ENCODE data around the gene VARS1.
A peak's percentile ranks its signal among the peaks of the same experiment; 100 is the strongest.

VARS1 gene

DNA sequence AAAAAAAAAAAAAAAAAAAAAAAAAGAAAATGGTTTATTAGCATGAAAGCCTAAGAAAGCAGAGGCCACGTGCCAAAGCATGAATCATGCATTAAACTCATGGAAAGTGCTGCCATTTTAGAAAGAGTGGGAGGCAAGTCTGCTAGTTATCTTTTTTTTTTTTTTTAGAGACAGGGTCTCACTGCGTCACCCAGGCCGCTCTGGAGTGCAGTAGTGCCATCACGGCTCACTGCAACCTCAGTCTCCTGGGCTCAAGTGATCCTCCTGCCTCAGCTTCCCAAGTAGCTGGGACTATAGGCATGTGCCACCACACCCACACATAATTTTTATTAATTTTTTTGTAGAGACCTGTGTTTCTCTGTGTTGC lies 23.6 kb downstream of the VARS1 start:
- no peak for DNase-seq
- no peak for ATAC-seq

DNA sequence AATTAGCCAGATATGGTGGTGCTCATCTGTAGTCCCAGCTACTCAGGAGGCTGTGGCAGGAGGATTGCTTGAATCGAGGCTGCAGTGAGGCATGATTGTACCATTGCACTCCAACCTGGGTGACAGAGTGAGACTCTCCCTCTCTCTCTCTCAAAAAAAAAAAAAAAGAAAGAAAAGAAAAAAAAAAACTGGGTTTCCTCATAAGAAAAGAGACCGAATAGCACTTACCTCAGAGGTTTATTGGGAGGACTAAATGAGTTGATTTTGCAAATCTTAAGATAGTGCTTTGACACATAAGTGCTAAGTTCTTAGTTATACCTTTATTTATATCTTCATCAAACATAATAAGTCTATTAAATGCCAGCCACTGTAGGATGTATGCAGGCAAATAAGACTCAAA lies 24.7 kb downstream of the VARS1 start:
- DNase-seq (no peak), ATAC-seq (no peak)

DNA sequence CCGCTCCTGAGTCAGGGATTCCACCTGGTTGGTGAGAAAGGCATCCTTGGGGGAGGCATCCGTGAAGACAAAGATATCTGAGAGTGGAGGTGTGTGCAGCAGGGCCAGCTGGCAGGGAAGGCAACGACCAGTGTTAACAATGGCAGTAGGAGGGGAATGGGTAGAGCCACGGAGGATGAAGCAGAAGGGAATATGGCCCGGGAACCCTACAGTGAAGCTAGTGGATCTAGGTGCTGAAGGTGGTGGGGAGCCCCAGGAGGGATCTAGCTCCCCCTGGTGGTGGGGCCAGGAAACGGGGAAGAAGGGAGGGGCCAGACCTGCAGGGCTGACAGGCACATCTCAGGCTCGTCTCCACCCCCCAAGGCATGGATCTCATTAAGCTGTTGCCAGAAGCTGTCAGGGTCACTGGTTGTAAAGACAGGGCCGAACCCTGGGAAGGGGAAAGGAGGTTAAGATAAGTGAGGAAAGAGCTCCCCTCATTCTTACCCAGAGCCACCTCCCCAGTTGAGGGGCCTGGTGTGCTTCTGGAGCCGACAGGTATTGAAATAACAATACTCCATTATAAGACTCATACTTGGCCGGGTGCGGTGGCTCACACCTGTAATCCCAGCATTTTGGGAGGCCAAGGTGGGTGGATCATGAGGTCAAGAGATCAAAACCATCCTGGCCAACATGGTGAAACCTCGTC lies 25.7 kb downstream of the VARS1 start:
- DNase-seq (peak; percentile 87), ATAC-seq (peak; percentile 74)

- no peak for DNase-seq
- no peak for ATAC-seq
Measured at GRCh38 chr6:31768363-31769257, 26.9 kb downstream of the VARS1 start.

DNA sequence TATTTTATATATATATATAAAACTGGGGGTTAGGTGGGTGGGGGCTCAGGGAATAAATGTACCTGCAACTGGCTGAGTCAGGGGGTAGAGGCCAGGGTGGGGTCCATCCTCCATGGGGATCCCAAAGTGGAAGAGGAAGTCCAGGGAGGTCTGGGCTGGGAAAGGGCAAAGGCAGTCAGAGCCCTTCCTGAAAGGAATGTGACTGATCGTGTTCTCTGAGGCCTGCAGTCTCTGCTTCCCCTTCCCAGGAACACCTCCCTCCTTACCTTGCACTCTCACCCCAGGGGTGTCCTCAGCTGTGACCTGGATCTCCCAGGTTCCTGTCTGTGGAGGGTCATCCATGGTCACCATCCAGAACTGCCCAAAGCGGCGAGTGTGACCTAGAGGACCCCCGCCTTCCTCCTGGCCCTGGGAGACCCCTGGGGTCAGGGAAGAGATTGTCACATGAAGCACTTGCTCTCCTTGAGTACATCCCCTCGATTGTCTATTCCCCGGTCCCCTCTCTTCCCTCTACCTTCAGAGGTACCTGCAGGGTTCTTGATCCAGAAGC lies 28.4 kb downstream of the VARS1 start:
- DNase-seq (no peak), ATAC-seq (no peak)

GRCh38 chr6:31765910-31766794 lies 29.4 kb downstream of the VARS1 start:
- no peak for DNase-seq
- peak; percentile 1 for ATAC-seq

- ATAC-seq (peak; percentile 32), DNase-seq (no peak)
Measured at GRCh38 chr6:31765559-31765909, 30.0 kb downstream of the VARS1 start.

GRCh38 chr6:31764198-31764597 lies 31.4 kb downstream of the VARS1 start:
- ATAC-seq (no peak), DNase-seq (no peak)

- no peak for ATAC-seq
Measured at GRCh38 chr6:31763619-31763940, 32.0 kb downstream of the VARS1 start.

DNA sequence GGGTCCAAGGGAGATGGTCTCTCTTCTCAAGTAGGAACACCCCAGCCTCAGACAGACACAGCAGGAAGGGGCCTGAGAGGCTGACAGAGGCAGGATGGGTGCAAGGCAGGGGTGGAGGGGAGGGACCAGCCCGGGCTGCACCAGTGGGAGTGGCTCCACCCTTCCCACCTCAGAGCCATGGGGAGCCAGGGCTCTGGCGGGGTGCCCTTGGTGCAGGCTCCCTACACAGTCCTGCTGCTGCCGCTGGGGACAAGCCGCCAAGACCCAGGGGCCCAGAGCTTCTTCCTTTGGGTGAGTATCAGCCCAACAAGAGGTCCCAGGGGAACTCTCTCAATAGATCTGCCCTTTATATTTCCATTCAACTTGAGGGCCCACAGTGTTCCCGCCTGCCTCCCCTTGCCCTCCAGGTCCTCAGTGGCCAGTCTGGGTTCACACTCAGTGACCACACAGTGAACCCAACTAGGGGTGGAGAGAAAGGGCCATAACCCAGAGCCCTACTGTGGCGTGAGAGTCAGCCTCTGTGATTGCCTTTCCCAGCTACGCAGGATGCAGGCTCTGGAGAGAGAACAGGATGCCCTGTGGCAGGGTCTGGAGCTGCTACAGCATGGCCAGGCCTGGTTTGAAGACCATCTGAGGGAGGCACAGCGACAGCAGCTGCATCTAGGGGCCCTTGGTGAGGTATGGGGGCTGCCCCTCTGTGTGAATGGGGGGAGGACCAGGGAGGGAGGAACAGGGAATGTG lies 32.5 kb downstream of the VARS1 start:
- no peak for ATAC-seq
- DNase-seq: no peak

More at GRCh38 chr6:31763619-31763940, 32.0 kb downstream of the VARS1 start:
- no peak for DNase-seq

DNA sequence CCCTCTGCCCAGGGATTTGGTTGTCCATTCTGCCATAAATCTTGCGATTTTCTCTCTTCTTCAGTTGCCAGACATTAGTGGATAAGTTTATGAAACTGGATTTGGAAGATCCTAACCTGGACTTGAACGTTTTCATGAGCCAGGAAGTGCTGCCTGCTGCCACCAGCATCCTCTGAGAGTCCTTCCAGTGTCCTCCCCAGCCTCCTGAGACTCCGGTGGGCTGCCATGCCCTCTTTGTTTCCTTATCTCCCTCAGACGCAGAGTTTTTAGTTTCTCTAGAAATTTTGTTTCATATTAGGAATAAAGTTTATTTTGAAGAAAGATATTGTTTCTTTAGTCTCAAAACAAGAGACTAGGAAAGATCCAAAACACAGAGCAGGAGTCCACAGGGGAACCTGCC lies 33.2 kb downstream of the VARS1 start, which contains the start of gene SAPCD1:
Gene SAPCD1 (plus strand): TSS at position 301 of the 400 bp plus-strand sequence. CDS start 399 bp downstream, outside the sequence.
- ATAC-seq (no peak), DNase-seq (no peak)

DNA sequence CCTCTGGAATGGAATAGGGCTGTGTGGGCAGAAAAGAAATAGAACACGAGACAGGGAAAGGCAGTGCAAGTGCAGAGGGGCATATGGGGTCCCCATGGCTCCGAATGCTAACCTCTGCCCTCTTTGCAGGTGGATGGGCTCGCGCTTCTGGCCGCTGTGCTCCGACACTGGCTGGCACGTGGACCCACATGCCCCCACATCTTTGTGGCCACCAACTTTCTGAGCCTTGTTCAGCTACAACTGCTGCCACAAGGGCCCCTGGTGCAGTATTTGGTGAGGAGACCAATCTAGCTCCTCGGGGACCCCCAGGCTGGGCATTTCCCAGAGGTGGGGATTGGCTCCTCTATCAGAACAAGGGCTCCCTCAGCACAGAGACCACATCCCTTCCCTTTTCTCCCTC lies 34.2 kb downstream of the VARS1 start:
- no peak for ATAC-seq

DNA sequence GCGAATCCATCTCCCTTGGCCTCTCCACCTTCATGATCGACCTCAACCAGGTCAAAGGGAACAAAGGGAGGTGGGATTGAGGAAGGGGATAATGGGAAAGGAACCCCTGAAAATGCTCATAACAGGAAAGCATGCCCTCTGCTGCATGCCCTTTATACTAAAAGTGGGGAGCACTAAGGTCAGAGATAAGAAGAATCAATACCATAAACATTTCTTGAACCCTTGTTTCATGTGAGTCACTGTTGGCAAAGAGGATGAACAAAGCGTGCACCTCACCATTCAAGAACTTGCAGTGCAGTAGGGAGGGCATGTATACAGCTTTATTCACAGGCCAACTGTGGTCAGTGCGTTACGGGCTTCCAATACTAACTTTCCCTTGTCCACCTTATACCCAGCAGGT lies 34.8 kb downstream of the VARS1 start:
- ATAC-seq: no peak
- no peak for DNase-seq

More for the DNA sequence above, 34.2 kb downstream of the VARS1 start:
- DNase-seq: no peak

DNA sequence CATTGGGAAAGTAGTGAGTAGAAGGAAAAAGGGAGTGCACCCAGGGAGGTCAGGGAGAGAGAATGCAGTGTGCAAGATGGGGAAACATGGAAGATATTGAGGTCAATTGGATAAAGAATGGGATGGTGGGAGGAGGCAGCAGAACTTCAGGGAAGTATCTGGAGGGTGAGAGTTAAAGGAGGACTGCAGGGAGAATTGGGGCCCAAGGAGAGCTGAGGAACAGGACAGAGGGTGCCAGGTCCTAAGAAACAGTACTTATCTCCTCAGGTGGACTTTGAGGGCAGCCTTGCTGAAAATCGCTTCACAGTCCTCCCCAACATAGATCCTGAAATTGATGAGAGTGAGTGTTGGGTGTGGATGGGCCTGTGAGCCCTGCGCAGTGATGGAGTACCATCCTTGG lies 37.3 kb downstream of the VARS1 start:
- DNase-seq (no peak), ATAC-seq (no peak)

DNA sequence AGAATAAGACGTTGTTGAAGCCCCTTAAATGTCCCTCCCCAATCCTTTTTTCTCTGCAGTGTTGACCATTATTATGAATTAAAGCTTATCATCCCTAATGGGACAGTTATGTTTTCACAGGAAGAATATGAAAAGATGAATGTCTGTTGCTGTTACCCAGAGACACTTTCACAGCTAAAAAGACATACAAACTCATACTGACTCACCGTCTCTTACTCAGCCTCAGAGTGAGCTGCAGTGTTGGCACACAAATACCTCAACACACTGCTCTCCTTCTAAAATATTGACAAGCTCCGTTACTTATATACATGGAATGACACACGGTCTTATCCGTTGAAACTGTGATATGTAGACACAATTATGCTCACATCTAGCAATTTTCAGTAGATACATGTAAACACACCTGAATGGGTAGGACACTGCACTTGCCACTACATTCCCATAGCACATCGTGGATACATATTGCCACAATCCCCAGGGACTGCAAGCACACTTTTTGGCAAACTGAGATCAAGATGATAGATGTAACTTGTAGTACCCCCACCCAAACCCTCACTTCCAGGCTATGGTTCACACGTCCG lies 42.7 kb downstream of the VARS1 start:
- ATAC-seq: no peak
- DNase-seq: no peak

GRCh38 chr6:31750411-31751022 lies 45.0 kb downstream of the VARS1 start:
- no peak for ATAC-seq
- DNase-seq: no peak

- ATAC-seq: no peak
- DNase-seq: no peak
Measured at GRCh38 chr6:31749301-31750036, 46.1 kb downstream of the VARS1 start.

Measured in stimulated activated naive CD8-positive, alpha-beta T cell treated with anti-CD3 and anti-CD28 coated beads, Interleukin-15, Interleukin-2, amounts not matched to agents 100 U/mL and 50 U/mL, for 24 hours (primary cell).